Measurements from ENCODE around the gene ATP2A1.

ATP2A1 gene

DNA sequence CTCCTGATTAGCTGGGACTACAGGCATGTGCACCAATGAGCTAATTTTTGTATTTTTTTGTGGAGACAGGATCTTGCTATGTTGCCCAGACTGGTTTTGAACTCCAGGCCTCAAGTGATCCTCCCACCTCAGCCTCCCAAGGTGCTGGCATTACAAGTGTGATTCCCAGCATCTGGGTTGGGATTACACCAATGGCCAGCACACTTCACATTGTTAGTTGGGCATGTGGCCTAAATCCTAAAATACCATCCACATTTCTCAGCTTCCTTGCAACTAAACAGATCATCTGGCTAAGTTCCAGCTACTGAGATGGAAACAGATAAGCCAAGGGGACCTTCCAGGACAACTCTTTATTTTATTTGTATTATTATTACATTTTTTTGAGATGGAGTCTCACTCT, 36.9 kb downstream of the ATP2A1 start:
- peak; percentile 28 for DNase-seq (ENCODE audit: low read depth)
- TF ChIP-seq, protein P1, sequence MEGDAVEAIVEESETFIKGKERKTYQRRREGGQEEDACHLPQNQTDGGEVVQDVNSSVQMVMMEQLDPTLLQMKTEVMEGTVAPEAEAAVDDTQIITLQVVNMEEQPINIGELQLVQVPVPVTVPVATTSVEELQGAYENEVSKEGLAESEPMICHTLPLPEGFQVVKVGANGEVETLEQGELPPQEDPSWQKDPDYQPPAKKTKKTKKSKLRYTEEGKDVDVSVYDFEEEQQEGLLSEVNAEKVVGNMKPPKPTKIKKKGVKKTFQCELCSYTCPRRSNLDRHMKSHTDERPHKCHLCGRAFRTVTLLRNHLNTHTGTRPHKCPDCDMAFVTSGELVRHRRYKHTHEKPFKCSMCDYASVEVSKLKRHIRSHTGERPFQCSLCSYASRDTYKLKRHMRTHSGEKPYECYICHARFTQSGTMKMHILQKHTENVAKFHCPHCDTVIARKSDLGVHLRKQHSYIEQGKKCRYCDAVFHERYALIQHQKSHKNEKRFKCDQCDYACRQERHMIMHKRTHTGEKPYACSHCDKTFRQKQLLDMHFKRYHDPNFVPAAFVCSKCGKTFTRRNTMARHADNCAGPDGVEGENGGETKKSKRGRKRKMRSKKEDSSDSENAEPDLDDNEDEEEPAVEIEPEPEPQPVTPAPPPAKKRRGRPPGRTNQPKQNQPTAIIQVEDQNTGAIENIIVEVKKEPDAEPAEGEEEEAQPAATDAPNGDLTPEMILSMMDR (IDR thresholded peaks at IDR 0.05; ENCODE audit: control insufficient read depth, insufficient read depth, low read depth, low read length, missing control alignments): no peak
- H3K4me3 ChIP-seq (ENCODE audit: control insufficient read depth, low read depth, low read length): no peak overlapping the region

DNA sequence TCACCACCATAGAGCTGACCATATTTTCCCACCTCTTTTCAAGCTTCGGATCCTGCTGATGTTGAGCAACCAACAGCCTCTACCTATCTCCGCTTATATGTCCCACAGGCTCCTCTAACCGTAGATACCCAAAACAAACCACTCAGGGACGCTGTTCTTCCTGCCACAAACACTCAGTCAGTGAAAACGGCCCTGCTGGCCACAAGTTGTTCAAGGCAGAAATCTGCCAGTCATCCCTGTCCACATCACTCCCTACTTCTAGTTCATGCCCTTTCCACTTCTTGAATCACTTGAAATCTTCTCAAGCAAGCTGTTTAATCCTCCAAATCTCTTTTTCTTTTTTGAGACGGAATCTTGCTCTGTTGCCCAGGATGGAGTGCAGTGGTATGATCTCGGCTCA, 38.8 kb downstream of the ATP2A1 start:
- no peak for DNase-seq (ENCODE audit: low read depth)
- TF ChIP-seq, protein P1 (IDR thresholded peaks at IDR 0.05; ENCODE audit: control insufficient read depth, insufficient read depth, low read depth, low read length, missing control alignments): no peak
- H3K4me3 ChIP-seq (ENCODE audit: control insufficient read depth, low read depth, low read length): no peak overlapping the region

DNA sequence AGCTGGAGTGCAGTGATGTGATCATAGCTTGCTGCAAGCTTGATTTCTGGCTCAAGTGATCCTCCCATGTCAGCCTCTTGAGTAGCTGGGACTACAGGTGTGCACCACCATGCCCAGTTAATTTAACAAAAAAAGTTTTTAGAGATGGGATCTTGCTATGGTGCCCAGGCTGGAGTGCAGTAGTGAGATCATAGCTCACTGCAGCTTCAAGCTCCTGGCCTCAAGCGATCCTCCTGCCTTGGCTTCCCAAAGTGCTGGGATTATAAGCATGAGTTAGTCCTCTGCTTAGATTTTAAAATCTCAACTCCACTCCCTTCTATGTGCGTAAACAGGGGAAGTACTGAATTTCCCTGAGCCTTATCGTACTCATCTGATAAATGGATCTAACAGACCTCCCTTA, 40.4 kb downstream of the ATP2A1 start:
- no peak overlapping the region for H3K4me3 ChIP-seq (ENCODE audit: control insufficient read depth, low read depth, low read length)
- DNase-seq (ENCODE audit: low read depth): no peak
- TF ChIP-seq, protein P1 (IDR thresholded peaks at IDR 0.05; ENCODE audit: control insufficient read depth, insufficient read depth, low read depth, low read length, missing control alignments): no peak

DNA sequence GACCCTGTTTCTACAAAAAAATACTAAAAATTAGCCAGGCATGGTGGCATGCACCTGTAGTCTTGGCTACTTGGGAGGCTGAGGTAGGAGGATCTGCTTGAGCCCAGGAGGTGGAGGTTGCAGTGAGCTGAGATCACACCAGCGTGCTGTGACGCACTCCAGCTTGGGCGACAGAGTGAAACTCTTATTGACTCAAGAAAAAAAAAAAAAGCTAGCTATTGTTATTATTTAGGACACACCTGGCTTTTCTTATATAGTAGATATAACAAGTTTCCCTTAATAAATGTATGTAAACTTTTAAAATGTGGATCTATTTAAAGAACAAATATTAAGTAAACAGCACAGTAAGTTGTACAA, 44.9 kb downstream of the ATP2A1 start:
- no peak for DNase-seq (ENCODE audit: low read depth)
- H3K4me3 ChIP-seq (ENCODE audit: control insufficient read depth, low read depth, low read length): no peak overlapping the region
- TF ChIP-seq, protein P1 (IDR thresholded peaks at IDR 0.05; ENCODE audit: control insufficient read depth, insufficient read depth, low read depth, low read length, missing control alignments): no peak

DNA sequence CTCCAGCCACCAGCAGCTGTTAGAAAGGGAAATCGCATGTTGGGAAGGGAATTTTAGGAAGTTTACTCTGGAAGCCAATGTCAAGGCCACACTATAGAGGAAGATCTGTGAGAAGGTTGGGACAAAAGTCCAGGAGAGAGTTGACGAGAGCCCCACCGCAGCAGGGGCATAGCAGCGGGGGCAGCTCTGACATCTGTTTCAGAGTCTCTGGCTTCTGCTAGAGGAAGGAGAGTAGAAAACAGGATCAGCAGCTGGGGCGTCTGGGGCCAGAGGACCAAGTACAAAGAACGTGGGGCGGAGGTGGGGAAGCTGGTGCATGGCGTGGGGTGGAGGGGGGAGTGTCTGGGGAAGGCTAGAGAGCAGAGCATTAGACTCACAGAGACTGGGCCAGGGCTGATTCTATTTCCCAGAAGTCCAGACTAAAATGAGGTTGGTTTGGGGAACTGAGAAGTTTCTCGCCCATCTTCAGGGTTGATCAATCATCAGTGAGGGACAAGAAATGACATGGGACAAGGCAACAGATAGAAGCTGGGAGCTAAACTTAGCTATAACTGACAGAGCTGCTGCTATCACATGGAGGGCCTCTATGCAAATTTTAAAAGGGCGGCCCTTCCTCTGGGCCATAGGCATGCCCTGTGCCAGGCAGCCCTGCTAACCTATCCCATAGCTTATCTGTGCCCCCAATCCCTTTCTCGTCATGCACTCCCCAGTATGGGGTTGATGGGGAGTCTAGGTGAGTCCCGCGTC, 45.5 kb downstream of the ATP2A1 start:
- no peak for DNase-seq (ENCODE audit: low read depth)
- TF ChIP-seq, protein P1 (IDR thresholded peaks at IDR 0.05; ENCODE audit: control insufficient read depth, insufficient read depth, low read depth, low read length, missing control alignments): no peak
- peak overlapping the region; percentile 65; the same call in 1 of the 2 replicates for H3K4me3 ChIP-seq (ENCODE audit: control insufficient read depth, low read depth, low read length)

DNA sequence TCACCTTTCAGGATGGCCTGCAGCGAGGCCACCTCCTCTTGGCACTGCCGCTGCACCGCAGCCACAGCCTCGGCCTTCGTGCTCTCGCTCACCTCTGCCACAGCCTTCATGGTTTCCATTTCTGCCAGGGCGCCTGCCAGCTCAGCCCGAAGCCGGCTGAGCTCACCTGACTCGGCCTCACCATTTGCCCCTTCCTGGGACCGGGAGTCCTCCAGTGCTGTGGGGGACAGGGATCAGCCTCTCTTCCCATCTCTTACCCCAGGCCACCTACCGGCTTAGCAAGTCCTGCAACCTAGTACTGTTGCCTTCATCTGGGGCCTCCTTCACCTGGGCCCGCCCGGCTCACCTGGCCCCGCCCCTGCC, 46.1 kb downstream of the ATP2A1 start:
- peak overlapping the region; percentile 65 for H3K4me3 ChIP-seq (ENCODE audit: control insufficient read depth, low read depth, low read length)
- TF ChIP-seq, protein P1 (IDR thresholded peaks at IDR 0.05; ENCODE audit: control insufficient read depth, insufficient read depth, low read depth, low read length, missing control alignments): no peak
- DNase-seq (ENCODE audit: low read depth): no peak
